ENCODE measurements around the gene C6orf136.

DNA sequence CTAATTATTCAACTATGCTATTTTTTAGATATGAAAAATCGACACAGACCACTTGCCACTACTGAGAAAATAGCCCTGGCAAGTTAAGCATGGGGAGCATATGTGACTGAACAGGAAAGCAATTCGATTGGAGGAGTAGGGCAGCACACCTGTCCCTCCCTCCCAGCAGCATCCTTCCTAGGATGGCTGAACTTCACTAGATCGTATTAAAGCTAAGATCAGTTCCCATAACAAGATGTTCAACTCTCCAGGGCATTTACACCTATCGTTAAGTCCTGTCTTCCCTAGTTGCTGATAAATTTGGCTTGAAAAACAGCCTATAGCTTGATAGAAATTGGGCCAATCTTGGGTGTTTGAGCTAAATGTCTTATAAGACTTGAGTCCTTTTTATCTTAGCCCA lies 36.9 kb upstream of the C6orf136 start:
- TF ChIP-seq ZNF274 (IDR thresholded peaks at IDR 0.05; ENCODE audit: low read depth, low read length) = no peak
- no peak for TF ChIP-seq YY1 (IDR thresholded peaks at IDR 0.05; ENCODE audit: insufficient read depth, insufficient read length)
